SK-N-SH treated with all-trans-retinoic acid at 6 μM for 48 hours (cell line): ENCODE measurements around the gene B3GNT7.

Experiments used
- ATAC-seq: fragments of 200-7000 bp; cut with Tn5 transposase; 3 replicates; pipeline ENCODE4 v1.9.1; 2020; ENCODE audit warnings: mild to moderate bottlenecking, moderate library complexity
- ARNTL ChIP-seq: fragments of 450-650 bp; formaldehyde crosslinking; IDR thresholded peaks from 2 replicates; pipeline ENCODE4 v1.5.0; 2020; ENCODE audit warnings: low read depth, mild to moderate bottlenecking, moderate library complexity, borderline replicate concordance
- BACH2 ChIP-seq: fragments of 250-450 bp; sonication (Bioruptor Pico); IDR thresholded peaks from 2 replicates; pipeline ENCODE4 v1.9.0; 2021; ENCODE audit warnings: mild to moderate bottlenecking, borderline replicate concordance
- CSDC2 ChIP-seq: fragments of 250-450 bp; sonication (Bioruptor Pico); IDR thresholded peaks from 2 replicates; pipeline ENCODE4 v1.5.0; 2020; ENCODE audit warnings: mild to moderate bottlenecking, moderate library complexity
- GLIS3 ChIP-seq: fragments of 250-450 bp; sonication (Bioruptor Pico); IDR thresholded peaks from 2 replicates; pipeline ENCODE4 v1.5.0; 2020; ENCODE audit warnings: mild to moderate bottlenecking, moderate library complexity
- ISL1 ChIP-seq: fragments of 250-450 bp; sonication (Bioruptor Pico); IDR thresholded peaks from 2 replicates; pipeline ENCODE4 v2.1.2; 2022; ENCODE audit warnings: mild to moderate bottlenecking, moderate library complexity
- OSR1 ChIP-seq: fragments of 250-450 bp; sonication (Bioruptor Pico); IDR thresholded peaks from 2 replicates; pipeline ENCODE4 v1.8.0; 2022; ENCODE audit warnings: moderate library complexity, mild to moderate bottlenecking, inconsistent platforms
- PATZ1 ChIP-seq: fragments of 250-450 bp; sonication (Bioruptor Pico); IDR thresholded peaks from 2 replicates; pipeline ENCODE4 v1.8.0; 2020; ENCODE audit warnings: mild to moderate bottlenecking, moderate library complexity, borderline replicate concordance
- POU6F1 ChIP-seq: fragments of 250-450 bp; sonication (Bioruptor Pico); IDR thresholded peaks from 2 replicates; pipeline ENCODE4 v1.8.0; 2021; ENCODE audit warnings: low read depth, mild to moderate bottlenecking, moderate library complexity, borderline replicate concordance
- PPARA ChIP-seq: fragments of 250-450 bp; sonication (Bioruptor Pico); IDR thresholded peaks from 2 replicates; pipeline ENCODE4 v1.5.0; 2020; ENCODE audit warnings: mild to moderate bottlenecking, borderline replicate concordance
- RARB ChIP-seq: fragments of 250-450 bp; sonication (Bioruptor Pico); IDR thresholded peaks from 2 replicates; pipeline ENCODE4 v1.8.0; 2021; ENCODE audit warnings: mild to moderate bottlenecking, moderate library complexity
- TOX ChIP-seq: fragments of 250-450 bp; sonication (Bioruptor Pico); IDR thresholded peaks from 2 replicates; pipeline ENCODE4 v1.8.0; 2021; ENCODE audit warnings: mild to moderate bottlenecking, moderate library complexity, borderline replicate concordance
- ZFP30 ChIP-seq: fragments of 450-650 bp; formaldehyde crosslinking; IDR thresholded peaks from 2 replicates; pipeline ENCODE4 v1.5.0; 2022; ENCODE audit warnings: mild to moderate bottlenecking, moderate library complexity
- ZNF565 ChIP-seq: fragments of 450-650 bp; formaldehyde crosslinking; conservative IDR thresholded peaks from 2 replicates; pipeline ENCODE4 v1.5.0; 2020; ENCODE audit warnings: low read depth, mild to moderate bottlenecking, moderate library complexity
- ZNF70 ChIP-seq: fragments of 450-650 bp; formaldehyde crosslinking; IDR thresholded peaks from 2 replicates; pipeline ENCODE4 v1.5.0; 2020; ENCODE audit warnings: mild to moderate bottlenecking, moderate library complexity
- ZNF8 ChIP-seq: fragments of 450-650 bp; formaldehyde crosslinking; IDR thresholded peaks from 2 replicates; pipeline ENCODE4 v1.5.0; 2020; ENCODE audit warnings: mild to moderate bottlenecking, moderate library complexity
- TF ChIP-seq, protein P1 (sequence below): fragments of 250-450 bp; sonication (Bioruptor Pico); IDR thresholded peaks from 2 replicates; pipeline ENCODE4 v1.5.1; 2020; ENCODE audit warnings: low read depth, mild to moderate bottlenecking, moderate library complexity
- TF ChIP-seq, protein P2 (sequence below): fragments of 250-450 bp; sonication (Bioruptor Pico); IDR thresholded peaks from 2 replicates; pipeline ENCODE4 v1.5.1; 2021; ENCODE audit warnings: mild to moderate bottlenecking, moderate library complexity

The B3GNT7 gene

DNA sequence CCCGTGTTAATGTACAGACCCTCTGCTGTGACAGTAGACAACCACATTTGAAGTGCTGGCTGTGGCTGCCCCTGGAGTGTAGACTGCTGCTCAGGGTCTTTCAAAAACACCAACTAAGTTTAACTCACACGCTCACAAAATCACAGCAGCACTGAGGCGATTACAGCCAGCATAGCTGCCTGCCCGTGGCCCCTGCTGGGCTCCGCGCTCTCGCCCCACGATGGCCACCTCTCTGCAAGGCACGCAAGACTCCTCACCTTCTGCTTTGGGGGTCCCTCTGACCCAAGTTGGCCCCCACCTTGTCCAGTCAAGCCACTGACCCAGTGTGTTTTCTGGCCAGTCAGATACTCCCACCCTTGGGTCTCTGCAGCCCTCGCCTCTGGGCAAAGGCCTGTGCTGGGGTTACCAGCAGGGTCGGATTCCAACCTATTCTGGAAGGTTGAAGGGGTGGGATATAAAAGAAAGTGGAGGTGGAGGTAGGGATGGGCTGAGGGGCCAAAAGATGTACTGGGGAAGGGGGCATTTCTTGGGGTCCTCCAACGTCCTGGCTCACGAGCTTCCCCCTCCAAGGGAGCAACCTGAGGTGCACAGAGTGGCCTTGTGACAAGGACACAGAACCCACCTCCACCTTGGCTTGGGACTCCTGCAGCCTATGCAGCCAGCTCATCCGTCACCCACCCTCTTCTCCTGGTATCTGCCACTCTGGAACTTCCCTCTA is 2.9 kb upstream of the B3GNT7 start:
- TF ChIP-seq ZFP30 (CRISPR knock-in tag) = no peak
- no peak for TF ChIP-seq ARNTL (CRISPR knock-in tag)
- no peak for ATAC-seq

GRCh38 chr2:231393149-231394131 is 2.1 kb upstream of the B3GNT7 start:
- TF ChIP-seq BACH2 (CRISPR knock-in tag) (no peak), ZNF8 (CRISPR knock-in tag) (no peak), OSR1 (CRISPR knock-in tag) (no peak), POU6F1 (CRISPR knock-in tag) (no peak), ARNTL (CRISPR knock-in tag) (no peak), GLIS3 (CRISPR knock-in tag) (no peak), PPARA (no peak), CSDC2 (no peak)
- TF ChIP-seq, protein P1, sequence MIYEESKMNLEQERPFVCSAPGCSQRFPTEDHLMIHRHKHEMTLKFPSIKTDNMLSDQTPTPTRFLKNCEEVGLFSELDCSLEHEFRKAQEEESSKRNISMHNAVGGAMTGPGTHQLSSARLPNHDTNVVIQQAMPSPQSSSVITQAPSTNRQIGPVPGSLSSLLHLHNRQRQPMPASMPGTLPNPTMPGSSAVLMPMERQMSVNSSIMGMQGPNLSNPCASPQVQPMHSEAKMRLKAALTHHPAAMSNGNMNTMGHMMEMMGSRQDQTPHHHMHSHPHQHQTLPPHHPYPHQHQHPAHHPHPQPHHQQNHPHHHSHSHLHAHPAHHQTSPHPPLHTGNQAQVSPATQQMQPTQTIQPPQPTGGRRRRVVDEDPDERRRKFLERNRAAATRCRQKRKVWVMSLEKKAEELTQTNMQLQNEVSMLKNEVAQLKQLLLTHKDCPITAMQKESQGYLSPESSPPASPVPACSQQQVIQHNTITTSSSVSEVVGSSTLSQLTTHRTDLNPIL = no peak
- TF ChIP-seq, all 23 proteins: peak for 0
- ATAC-seq = no peak

- TF ChIP-seq ZNF70 (CRISPR knock-in tag) (no peak), POU6F1 (CRISPR knock-in tag) (no peak), ZNF565 (CRISPR knock-in tag) (no peak), TOX (CRISPR knock-in tag) (no peak), ISL1 (CRISPR knock-in tag) (no peak), RARB (no peak), PATZ1 (no peak), ZNF8 (CRISPR knock-in tag) (no peak)
- TF ChIP-seq, protein P1 = no peak
- TF ChIP-seq, protein P2, sequence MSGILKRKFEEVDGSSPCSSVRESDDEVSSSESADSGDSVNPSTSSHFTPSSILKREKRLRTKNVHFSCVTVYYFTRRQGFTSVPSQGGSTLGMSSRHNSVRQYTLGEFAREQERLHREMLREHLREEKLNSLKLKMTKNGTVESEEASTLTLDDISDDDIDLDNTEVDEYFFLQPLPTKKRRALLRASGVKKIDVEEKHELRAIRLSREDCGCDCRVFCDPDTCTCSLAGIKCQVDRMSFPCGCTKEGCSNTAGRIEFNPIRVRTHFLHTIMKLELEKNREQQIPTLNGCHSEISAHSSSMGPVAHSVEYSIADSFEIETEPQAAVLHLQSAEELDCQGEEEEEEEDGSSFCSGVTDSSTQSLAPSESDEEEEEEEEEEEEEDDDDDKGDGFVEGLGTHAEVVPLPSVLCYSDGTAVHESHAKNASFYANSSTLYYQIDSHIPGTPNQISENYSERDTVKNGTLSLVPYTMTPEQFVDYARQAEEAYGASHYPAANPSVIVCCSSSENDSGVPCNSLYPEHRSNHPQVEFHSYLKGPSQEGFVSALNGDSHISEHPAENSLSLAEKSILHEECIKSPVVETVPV (CRISPR knock-in tag) = no peak
- ATAC-seq = no peak
Observed at GRCh38 chr2:231394211-231395141, 1.0 kb upstream of the B3GNT7 start.
